ENCODE measurements around the gene OR6C76.

OR6C76 gene

GRCh38 chr12:55469291-55469690 lies 43.2 kb downstream of the OR6C76 start:
- no peak for DNase-seq (ENCODE audit: low spot score)

GRCh38 chr12:55470088-55470829 lies 44.2 kb downstream of the OR6C76 start, which contains the start of gene OR6C70:
TSS of gene OR6C70 (minus strand) at chr12:55470138. CDS start at chr12:55470138, 0 bp downstream.
- DNase-seq (ENCODE audit: low spot score) = no peak

- DNase-seq (ENCODE audit: low spot score) = no peak
Observed at GRCh38 chr12:55472264-55472663, 46.2 kb downstream of the OR6C76 start.

All from activated CD4-positive, alpha-beta T cell treated with anti-CD3 and anti-CD28 coated beads, Interleukin-2, Interleukin-4, amounts not matched to agents 100 ng/mL and 50 ng/mL, durations not matched to agents 16 hours and 8 hours (primary cell).